HG02678 (cell line): ENCODE data around the gene DCP1A.

Source experiments
- ATAC-seq: cut with Tn5 transposase; IDR thresholded peaks from one replicate; pipeline ENCODE4 v1.9.1; 2021; ENCODE audit warnings: mild to moderate bottlenecking, moderate library complexity; ENCODE audit not compliant: unreplicated experiment

DCP1A gene

DNA sequence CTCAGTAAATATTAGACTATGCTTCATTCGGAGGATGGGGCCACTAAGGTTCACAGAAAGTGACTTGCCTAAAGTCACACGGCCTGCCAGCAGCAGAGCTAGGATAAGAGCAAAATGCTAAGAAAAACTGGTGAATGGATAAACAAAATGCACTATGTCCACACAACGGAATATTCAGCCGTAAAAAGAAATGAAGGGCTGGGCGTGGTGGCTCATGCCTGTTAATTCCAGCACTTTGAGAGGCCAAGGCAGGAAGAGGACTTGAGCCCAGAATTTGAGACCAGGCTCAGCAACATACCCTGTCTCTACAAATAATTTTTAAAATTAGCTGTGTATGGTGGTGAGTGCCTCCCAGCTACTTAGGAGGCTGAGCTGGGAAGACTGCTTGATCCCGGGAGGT is 99.2 kb downstream of the DCP1A start:
- ATAC-seq: no peak

DNA sequence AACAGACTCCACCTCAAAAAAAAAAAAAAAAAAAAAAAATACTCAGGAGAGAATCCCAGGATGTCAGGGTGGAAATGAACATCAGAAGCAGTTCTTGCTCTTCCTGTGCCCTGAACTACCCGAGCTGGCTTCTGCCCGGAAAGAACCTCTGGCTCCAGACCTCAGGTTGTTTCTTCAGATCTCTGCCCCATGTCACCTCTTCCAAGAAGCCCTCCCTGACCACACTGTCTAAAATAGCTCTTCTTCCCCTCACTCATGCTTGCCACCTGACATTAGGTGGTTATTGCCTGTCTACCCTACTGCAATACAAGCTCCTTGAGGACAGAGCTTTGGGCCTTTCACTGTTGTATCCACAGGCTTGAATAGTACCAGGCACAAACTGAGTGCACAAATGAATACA is 99.7 kb downstream of the DCP1A start:
- no peak for ATAC-seq

GRCh38 chr3:53244271-53244670 is 103.1 kb downstream of the DCP1A start:
- no peak for ATAC-seq

DNA sequence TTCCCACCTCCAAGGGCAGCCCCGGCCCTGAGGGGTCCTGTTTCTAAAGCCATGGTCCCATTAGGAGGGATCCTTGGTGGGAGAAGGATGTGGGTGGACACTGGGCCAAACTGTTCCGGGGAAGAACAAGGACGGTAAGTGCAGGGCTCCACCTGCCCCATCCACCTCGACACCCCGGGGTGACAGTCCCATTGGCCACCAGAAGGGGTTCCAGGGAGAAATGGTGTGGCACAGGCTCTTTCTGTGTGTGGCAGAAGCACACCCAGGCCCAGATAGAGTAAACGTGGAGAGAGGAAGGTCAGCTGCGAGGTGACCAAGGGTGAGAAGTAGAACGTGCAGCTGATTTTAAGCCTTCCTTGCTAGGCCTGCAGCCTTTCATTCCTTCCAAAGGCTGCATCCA is 103.6 kb downstream of the DCP1A start:
- ATAC-seq: no peak

DNA sequence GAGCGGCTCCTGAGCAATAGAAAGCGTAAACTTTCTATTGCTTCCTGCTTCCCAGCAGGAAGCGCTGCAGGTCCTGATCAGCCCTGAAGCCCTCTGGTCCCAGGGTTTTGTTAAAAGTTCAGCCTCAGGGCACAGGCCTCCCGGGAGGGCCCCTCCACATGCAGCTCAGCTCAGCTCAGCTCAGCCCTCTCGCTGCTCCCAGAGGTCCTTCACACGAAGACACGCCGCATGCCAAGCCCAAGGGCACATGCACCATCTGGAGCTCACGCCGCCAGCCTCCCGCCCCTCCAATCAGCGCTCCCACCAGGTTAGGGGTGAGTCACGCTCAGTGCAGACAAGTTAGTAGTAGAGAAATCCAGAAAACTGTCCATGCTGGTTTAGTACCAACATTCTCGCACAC is 104.2 kb downstream of the DCP1A start:
- ATAC-seq: no peak

DNA sequence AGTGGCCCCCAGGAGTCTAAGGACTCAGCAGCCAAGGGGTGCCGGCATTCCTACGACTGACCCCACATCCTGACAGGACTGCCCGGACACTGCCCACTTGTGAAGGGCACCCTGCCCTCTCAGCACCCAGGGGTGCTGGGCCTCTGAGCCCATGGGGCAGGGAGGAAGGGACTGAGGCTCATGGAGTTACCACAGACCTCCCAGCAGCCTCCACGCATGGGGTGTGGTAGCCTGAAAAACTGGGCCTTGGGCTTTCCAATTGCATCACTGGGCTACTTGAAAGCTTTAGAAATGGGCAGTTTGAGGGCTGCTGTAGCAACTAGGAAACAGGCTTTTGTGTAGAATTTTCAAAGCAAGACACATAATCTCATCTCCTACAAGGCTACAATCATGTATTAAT is 104.7 kb downstream of the DCP1A start:
- ATAC-seq: no peak

DNA sequence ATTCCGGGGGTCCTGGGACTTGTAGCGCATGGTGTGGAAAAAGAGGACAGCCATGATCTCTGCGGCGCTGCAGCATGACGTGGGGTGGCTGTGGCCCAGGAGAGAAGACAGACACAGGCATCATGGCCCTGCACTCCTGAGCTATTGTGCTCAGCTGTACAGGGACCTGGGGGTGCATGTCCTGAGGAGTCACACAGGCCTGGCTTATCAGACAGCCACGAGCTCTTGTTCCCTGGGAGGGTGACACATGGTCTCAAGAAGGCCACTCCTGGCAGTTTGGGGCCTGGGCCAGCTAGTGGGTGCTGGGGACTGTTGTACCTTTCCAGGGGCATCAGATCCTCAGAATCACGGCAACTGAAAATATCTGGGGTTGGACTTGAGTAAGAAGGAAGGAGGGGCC is 105.2 kb downstream of the DCP1A start:
- no peak for ATAC-seq

DNA sequence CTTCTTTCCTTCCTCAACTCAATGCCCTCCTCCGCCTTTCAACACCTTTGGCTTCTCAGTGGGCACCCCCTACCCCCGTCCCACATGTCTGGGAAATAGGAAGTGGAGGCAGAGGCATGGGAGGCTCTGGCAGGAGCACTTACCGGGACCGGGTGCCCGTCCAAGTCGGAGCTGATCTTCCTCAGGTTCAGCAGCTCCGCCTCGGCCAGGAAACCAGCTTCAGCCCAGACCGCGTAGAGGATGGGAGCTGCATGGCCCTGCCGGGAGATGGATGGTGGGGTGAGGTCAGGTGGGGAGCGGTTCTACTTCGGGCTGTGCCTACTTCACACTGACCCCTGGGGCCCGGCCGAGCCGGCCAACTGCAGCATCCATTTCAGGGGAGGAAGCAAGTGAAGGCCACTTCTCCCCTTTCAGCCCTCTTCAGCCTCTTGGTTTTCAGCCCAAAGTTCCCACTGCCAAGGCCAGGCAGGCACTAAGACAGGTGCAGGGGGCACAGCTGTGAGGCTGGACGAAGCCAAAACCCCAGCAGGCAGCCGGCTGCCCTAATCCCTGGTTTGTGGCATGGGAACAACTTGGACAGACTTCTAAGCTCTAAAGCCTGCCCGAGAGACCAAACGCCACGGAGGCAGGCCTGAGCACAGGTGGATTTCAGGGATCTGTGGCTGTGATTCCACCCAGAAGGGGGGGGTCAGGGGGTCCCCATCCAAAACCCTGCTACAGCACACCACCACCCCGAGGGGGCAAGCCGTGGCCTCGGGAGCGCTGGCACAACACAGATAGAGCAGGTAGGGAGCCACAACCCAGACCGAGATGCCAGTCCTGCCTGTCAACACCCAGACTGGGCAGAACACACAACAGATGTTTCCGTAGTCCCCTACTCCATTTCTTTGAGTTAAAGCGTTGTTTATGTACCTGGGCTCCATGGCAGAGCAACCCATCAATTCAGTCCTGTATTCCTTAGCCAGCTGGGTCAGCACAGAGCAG is 106.1 kb downstream of the DCP1A start:
- ATAC-seq: no peak

DNA sequence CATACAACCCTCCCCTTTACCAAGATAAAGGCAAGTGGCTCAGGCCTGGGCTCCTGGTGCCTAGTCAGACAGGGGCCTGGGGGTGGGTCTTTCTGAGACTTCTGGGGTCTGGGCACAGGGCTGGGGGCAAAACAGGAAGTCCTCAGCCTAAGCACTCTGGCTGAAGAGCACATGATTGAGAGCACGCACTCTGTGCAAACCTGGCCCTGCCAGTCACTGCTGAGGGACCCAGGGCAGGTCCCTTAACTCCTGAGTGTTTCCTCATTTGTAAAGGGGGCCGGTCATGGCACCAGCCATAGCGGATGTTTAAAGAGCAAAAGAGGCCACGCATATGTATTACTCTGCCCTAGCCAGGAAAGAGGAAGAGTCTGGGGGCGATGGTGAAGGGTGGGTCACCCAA is 107.5 kb downstream of the DCP1A start:
- no peak for ATAC-seq

DNA sequence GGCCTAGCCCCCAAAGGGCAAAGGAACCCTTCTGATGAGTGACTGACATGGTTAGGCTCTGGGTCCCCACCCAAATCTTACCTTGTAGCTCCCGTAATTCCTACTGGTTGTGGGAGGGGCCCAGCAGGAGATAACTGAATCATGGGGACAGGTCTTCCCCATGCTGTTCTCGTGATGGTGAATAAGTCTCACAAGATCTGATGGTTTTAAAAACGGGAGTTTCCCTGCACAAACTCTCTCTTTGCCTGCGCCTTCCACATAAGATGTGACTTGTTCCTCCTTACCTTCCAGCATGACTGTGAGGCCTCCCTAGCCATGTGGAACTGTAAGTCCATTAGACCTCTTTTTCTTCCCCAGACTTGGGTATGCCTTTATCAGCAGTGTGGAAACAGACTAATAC is 108.5 kb downstream of the DCP1A start:
- no peak for ATAC-seq

GRCh38 chr3:53238051-53238850 is 109.1 kb downstream of the DCP1A start:
- ATAC-seq: no peak

- no peak for ATAC-seq
Measured at GRCh38 chr3:53236112-53236841, 111.1 kb downstream of the DCP1A start.

DNA sequence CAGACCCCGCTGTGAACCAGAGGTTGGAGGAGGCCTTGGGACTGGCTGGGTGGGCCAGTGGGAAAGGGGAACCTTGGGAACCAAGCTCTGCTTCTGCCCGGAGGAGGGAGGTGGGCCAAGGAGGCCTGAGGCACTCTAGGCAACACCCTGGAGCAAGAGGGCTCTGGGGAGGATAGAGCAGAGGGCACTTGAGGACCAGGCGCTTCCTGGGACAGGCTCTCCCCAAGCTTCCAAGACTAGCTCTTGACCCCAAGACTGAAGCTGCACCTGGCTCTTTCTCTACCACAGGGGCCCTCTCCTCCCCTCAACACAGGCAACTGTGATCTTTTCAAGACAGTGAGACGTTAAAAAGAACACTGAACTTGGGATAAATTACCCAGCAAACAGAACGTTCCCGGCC is 111.8 kb downstream of the DCP1A start:
- no peak for ATAC-seq

- ATAC-seq: no peak
Measured at GRCh38 chr3:53234841-53235232, 112.5 kb downstream of the DCP1A start.

- ATAC-seq: no peak
Measured at GRCh38 chr3:53234130-53234840, 113.1 kb downstream of the DCP1A start.
